Neural crest cell (in vitro differentiated cells): ENCODE data around the gene PPP1R13B. TPM values are rescaled to one million over a fixed set of nuclear protein-coding genes. Genes with fewer than 3 reads are reported as not detected.

Experiments used
- DNase-seq: peaks from one replicate; pipeline ENCODE4 v3.0.0; 2021; ENCODE audit warnings: low read depth, mixed read lengths, low spot score
- H3K27ac Mint-ChIP-seq: one replicate; pipeline ENCODE4 v1.8.0; 2021; ENCODE audit warnings: mild to moderate bottlenecking, mixed read lengths; ENCODE audit not compliant: unreplicated experiment
- H3K27me3 Mint-ChIP-seq: 2 replicates; pipeline ENCODE4 v1.8.0; 2021; ENCODE audit warnings: low read depth, mild to moderate bottlenecking, mixed read lengths
- H3K36me3 Mint-ChIP-seq: 2 replicates; pipeline ENCODE4 v1.8.0; 2021; ENCODE audit warnings: low read depth, mild to moderate bottlenecking, mixed read lengths
- H3K4me1 Mint-ChIP-seq: 2 replicates; pipeline ENCODE4 v1.8.0; 2021; ENCODE audit warnings: mixed read lengths
- H3K4me3 Mint-ChIP-seq: one replicate; pipeline ENCODE4 v1.8.0; 2021; ENCODE audit warnings: mild to moderate bottlenecking, mixed read lengths
- H3K9me3 Mint-ChIP-seq: 2 replicates; pipeline ENCODE4 v1.8.0; 2021; ENCODE audit warnings: mixed read lengths
- CTCF ChIP-seq: fragments of 200-600 bp; sonication (generic); conservative IDR thresholded peaks from 2 replicates; pipeline ENCODE4 v1.5.0; 2021; ENCODE audit warnings: antibody characterized with exemption, mild to moderate bottlenecking
- total RNA-seq: library from RNA; stranded (reverse); gene quantifications from 2 replicates; pipeline ENCODE4 v1.2.1, GENCODE V29; 2021

PPP1R13B gene
- total RNA-seq, 1 donor from 2014 or later: 6.8 TPM

- Mint-ChIP-seq H3K4me1 (no peaks in the 10 kb centered on the region), H3K9me3 (no peaks in the 10 kb centered on the region), H3K4me3 (no peak overlapping the region), H3K27me3 (no peaks in the 10 kb centered on the region), H3K36me3 (no peaks in the 10 kb centered on the region), H3K27ac (no peak overlapping the region)
- TF ChIP-seq CTCF: no peak
- no peak for DNase-seq
These were observed 16.7 kb downstream of the PPP1R13B start for GRCh38 chr14:103830511-103831270.

- Mint-ChIP-seq H3K36me3 (no peaks in the 10 kb centered on the region), H3K27me3 (no peaks in the 10 kb centered on the region), H3K4me3 (no peak overlapping the region)
These were observed 18.9 kb downstream of the PPP1R13B start for GRCh38 chr14:103828315-103828967.

GRCh38 chr14:103825101-103825500 lies 22.3 kb downstream of the PPP1R13B start:
- Mint-ChIP-seq H3K27me3 (no peaks in the 10 kb centered on the region), H3K4me1 (peaks cover 3% of the 10 kb centered on the region), H3K27ac (no peak overlapping the region), H3K36me3 (no peaks in the 10 kb centered on the region), H3K9me3 (no peaks in the 10 kb centered on the region), H3K4me3 (no peak overlapping the region)
- no peak for DNase-seq
- no peak for TF ChIP-seq CTCF

More at GRCh38 chr14:103828315-103828967, 18.9 kb downstream of the PPP1R13B start:
- Mint-ChIP-seq H3K4me1 (no peaks in the 10 kb centered on the region), H3K27ac (no peak overlapping the region), H3K9me3 (no peaks in the 10 kb centered on the region)
- no peak for DNase-seq
- no peak for TF ChIP-seq CTCF

GRCh38 chr14:103820908-103821307 lies 26.5 kb downstream of the PPP1R13B start:
- no peak for TF ChIP-seq CTCF
- H3K27ac Mint-ChIP-seq: no peak overlapping the region

GRCh38 chr14:103820382-103820781 lies 27.0 kb downstream of the PPP1R13B start:
- TF ChIP-seq CTCF: no peak
- Mint-ChIP-seq H3K4me3 (no peak overlapping the region), H3K27ac (no peak overlapping the region), H3K27me3 (no peaks in the 10 kb centered on the region), H3K36me3 (no peaks in the 10 kb centered on the region), H3K9me3 (no peaks in the 10 kb centered on the region), H3K4me1 (peaks cover 14% of the 10 kb centered on the region)
- DNase-seq: no peak

More at GRCh38 chr14:103820908-103821307, 26.5 kb downstream of the PPP1R13B start:
- Mint-ChIP-seq H3K4me1 (peaks cover 14% of the 10 kb centered on the region), H3K9me3 (no peaks in the 10 kb centered on the region), H3K4me3 (no peak overlapping the region), H3K27me3 (no peaks in the 10 kb centered on the region), H3K36me3 (no peaks in the 10 kb centered on the region)
- DNase-seq: no peak
